Measurements from ENCODE around the gene PPP1R26.

PPP1R26 gene

DNA sequence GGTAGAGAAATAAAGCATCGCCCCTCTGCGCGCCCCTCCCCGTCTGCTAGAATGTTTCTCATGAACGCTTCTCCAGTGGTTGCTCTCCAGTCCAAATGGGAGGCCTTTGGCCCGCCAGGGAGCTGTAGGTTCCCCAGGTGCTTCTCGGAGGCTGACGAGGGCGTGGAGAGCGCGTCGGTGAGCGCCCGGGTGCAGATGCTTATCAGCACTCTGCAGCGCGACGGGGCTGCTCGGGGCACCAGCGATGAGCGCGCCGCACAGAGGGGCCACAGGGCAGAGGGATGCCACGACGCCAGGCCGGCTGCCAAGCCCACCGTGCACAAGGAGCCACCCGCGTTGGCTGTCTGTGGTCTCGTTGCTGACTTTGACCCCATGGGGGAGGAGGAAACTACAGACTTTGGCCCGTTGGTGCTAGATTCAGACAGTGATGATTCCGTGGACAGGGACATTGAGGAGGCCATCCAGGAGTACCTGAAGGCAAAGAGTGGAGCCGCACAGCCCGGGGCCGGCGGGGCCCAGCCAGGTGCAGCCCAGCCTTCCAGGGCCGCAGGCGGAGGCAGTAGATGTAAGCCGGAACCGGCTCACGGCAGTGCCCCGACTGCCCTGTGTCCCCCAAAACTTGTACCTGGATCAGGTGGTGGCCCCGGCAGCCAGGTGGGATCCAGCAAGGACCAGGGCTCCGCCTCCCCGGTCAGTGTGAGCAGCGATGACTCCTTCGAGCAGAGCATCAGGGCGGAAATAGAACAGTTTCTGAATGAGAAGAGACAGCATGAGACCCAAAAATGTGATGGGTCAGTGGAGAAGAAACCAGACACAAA lies 5.1 kb downstream of the PPP1R26 start:
- Histone ChIP-seq H3K27ac (ENCODE audit: extremely low read depth, low read depth, low read length) (no peak overlapping the region), H3K4me3 (ENCODE audit: low read depth, low read length) (no peak overlapping the region), H3K4me1 (ENCODE audit: control insufficient read depth, insufficient read depth, low read length) (no peaks in the 10 kb centered on the region), H3K9me3 (ENCODE audit: control insufficient read depth, insufficient read depth, low read depth, low read length) (no peaks in the 10 kb centered on the region), H3K36me3 (ENCODE audit: control insufficient read depth in 2 of 2, insufficient read depth in 1 of 2, low read length in 2 of 2) (peaks cover 4 to 66% of the 10 kb centered on the region in 2 experiments; a peak in 2 of 3 replicates)
- CTCF ChIA-PET = interaction anchor here (1.9 kb wide), 1 partner anchor 72 kb away, joined by 5 read pairs; no protein-coding TSS in a partner anchor
- TF ChIP-seq ZNF239 (tag by site-specific recombination; IDR thresholded peaks at IDR 0.05) = no peak
- TF ChIP-seq SCRT2 (tag by site-specific recombination; IDR thresholded peaks at IDR 0.05) = no peak
- no peak for TF ChIP-seq ZNF692 (tag by site-specific recombination; IDR thresholded peaks at IDR 0.05)
- no peak for TF ChIP-seq ZBTB21 (tag by site-specific recombination; IDR thresholded peaks at IDR 0.05)
- TF ChIP-seq ZNF76 (tag by site-specific recombination; IDR thresholded peaks at IDR 0.05; ENCODE audit: borderline replicate concordance, low read depth) = no peak
- TF ChIP-seq BCL11A (tag by site-specific recombination; IDR thresholded peaks at IDR 0.05; ENCODE audit: low read depth) = no peak
- TF ChIP-seq, protein P1, sequence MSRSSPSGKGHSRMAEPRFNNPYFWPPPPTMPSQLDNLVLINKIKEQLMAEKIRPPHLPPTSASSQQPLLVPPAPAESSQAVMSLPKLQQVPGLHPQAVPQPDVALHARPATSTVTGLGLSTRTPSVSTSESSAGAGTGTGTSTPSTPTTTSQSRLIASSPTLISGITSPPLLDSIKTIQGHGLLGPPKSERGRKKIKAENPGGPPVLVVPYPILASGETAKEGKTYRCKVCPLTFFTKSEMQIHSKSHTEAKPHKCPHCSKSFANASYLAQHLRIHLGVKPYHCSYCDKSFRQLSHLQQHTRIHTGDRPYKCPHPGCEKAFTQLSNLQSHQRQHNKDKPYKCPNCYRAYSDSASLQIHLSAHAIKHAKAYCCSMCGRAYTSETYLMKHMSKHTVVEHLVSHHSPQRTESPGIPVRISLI (tag by site-specific recombination; IDR thresholded peaks at IDR 0.05) = no peak
- TF ChIP-seq ATF2 (tag by site-specific recombination; IDR thresholded peaks at IDR 0.05; ENCODE audit: low read depth) = no peak
- POLR2A ChIA-PET = no interaction called here

- no peak for TF ChIP-seq HOXD13 (CRISPR knock-in tag; IDR thresholded peaks at IDR 0.05; ENCODE audit: borderline replicate concordance)
- TF ChIP-seq ZNF530 (tag by site-specific recombination; IDR thresholded peaks at IDR 0.05; ENCODE audit: low read depth) = no peak
- TF ChIP-seq HOXC10 (CRISPR knock-in tag; IDR thresholded peaks at IDR 0.05) = no peak
- no peak for TF ChIP-seq ZNF529 (tag by site-specific recombination; IDR thresholded peaks at IDR 0.05; ENCODE audit: insufficient replicate concordance)
- TF ChIP-seq BCL6B (tag by site-specific recombination; IDR thresholded peaks at IDR 0.05) = no peak
- no peak for TF ChIP-seq ZNF24 (tag by site-specific recombination; IDR thresholded peaks at IDR 0.05)
- TF ChIP-seq ZBTB20 (tag by site-specific recombination; IDR thresholded peaks at IDR 0.05) = no peak
- TF ChIP-seq ZNF366 (tag by site-specific recombination; conservative IDR thresholded peaks at IDR 0.05) = no peak
- TF ChIP-seq, protein P2, sequence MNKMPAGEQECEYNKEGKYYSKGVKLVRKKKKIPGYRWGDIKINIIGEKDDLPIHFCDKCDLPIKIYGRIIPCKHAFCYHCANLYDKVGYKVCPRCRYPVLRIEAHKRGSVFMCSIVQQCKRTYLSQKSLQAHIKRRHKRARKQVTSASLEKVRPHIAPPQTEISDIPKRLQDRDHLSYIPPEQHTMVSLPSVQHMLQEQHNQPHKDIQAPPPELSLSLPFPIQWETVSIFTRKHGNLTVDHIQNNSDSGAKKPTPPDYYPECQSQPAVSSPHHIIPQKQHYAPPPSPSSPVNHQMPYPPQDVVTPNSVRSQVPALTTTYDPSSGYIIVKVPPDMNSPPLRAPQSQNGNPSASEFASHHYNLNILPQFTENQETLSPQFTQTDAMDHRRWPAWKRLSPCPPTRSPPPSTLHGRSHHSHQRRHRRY (tag by site-specific recombination; IDR thresholded peaks at IDR 0.05) = no peak
- no peak for TF ChIP-seq ZNF169 (tag by site-specific recombination; IDR thresholded peaks at IDR 0.05)
- TF ChIP-seq, protein P3, sequence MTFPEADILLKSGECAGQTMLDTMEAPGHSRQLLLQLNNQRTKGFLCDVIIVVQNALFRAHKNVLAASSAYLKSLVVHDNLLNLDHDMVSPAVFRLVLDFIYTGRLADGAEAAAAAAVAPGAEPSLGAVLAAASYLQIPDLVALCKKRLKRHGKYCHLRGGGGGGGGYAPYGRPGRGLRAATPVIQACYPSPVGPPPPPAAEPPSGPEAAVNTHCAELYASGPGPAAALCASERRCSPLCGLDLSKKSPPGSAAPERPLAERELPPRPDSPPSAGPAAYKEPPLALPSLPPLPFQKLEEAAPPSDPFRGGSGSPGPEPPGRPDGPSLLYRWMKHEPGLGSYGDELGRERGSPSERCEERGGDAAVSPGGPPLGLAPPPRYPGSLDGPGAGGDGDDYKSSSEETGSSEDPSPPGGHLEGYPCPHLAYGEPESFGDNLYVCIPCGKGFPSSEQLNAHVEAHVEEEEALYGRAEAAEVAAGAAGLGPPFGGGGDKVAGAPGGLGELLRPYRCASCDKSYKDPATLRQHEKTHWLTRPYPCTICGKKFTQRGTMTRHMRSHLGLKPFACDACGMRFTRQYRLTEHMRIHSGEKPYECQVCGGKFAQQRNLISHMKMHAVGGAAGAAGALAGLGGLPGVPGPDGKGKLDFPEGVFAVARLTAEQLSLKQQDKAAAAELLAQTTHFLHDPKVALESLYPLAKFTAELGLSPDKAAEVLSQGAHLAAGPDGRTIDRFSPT (tag by site-specific recombination; IDR thresholded peaks at IDR 0.05) = no peak
- no peak for TF ChIP-seq MEIS1 (CRISPR knock-in tag; IDR thresholded peaks at IDR 0.05; ENCODE audit: borderline replicate concordance)
- TF ChIP-seq, protein P4, sequence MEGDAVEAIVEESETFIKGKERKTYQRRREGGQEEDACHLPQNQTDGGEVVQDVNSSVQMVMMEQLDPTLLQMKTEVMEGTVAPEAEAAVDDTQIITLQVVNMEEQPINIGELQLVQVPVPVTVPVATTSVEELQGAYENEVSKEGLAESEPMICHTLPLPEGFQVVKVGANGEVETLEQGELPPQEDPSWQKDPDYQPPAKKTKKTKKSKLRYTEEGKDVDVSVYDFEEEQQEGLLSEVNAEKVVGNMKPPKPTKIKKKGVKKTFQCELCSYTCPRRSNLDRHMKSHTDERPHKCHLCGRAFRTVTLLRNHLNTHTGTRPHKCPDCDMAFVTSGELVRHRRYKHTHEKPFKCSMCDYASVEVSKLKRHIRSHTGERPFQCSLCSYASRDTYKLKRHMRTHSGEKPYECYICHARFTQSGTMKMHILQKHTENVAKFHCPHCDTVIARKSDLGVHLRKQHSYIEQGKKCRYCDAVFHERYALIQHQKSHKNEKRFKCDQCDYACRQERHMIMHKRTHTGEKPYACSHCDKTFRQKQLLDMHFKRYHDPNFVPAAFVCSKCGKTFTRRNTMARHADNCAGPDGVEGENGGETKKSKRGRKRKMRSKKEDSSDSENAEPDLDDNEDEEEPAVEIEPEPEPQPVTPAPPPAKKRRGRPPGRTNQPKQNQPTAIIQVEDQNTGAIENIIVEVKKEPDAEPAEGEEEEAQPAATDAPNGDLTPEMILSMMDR (tag by site-specific recombination; IDR thresholded peaks at IDR 0.05) = no peak
- TF ChIP-seq PRDM1 (tag by site-specific recombination; IDR thresholded peaks at IDR 0.05) = no peak
- no peak for TF ChIP-seq REPIN1 (tag by site-specific recombination; IDR thresholded peaks at IDR 0.05; ENCODE audit: low read depth)
- ChIA-PET POLR2A (no interaction called here), CTCF (interaction anchor here (0.6 to 1.9 kb wide), 2 partner anchors 73 to 76 kb away, joined by 3 to 5 read pairs; no protein-coding TSS in a partner anchor)
- Histone ChIP-seq H3K4me1 (ENCODE audit: control insufficient read depth, insufficient read depth, low read length) (no peaks in the 10 kb centered on the region), H3K27ac (ENCODE audit: extremely low read depth, low read depth, low read length) (no peak overlapping the region), H3K36me3 (ENCODE audit: control insufficient read depth in 2 of 2, insufficient read depth in 1 of 2, low read length in 2 of 2) (peaks cover 4 to 66% of the 10 kb centered on the region in 2 experiments; a peak in 2 of 3 replicates), H3K9me3 (ENCODE audit: control insufficient read depth, insufficient read depth, low read depth, low read length) (no peaks in the 10 kb centered on the region), H3K4me3 (ENCODE audit: low read depth, low read length) (no peak overlapping the region)
Measured at GRCh38 chr9:135485385-135485784, 5.8 kb downstream of the PPP1R26 start.

Data from HEK293 (cell line).